ENCODE results near the gene AP1B1. TPM values are rescaled to one million over a fixed set of nuclear protein-coding genes. Genes with fewer than 3 reads are reported as not detected.

The AP1B1 gene
- total and polyA plus RNA-seq, 2 of the 8 experiments (the other 6 are each of a cell fraction or from before 2014, with no cell fraction given): 64.2 to 86.8 TPM

GRCh38 chr22:29310065-29310862 lies 78.1 kb downstream of the AP1B1 start (continued):
- TF ChIP-seq CTBP2 (IDR thresholded peaks at IDR 0.05; ENCODE audit: borderline replicate concordance, insufficient read depth, insufficient read length, low read length): no peak
- no peak for TF ChIP-seq EZH2 (IDR thresholded peaks at IDR 0.05; ENCODE audit: low read depth, low read length, severe bottlenecking)
- no peak for TF ChIP-seq EP300 (IDR thresholded peaks at IDR 0.05; ENCODE audit: borderline replicate concordance in 1 of 2, low read depth in 2 of 2, low read length in 2 of 2)
- TF ChIP-seq KDM1A (IDR thresholded peaks at IDR 0.05; ENCODE audit: borderline replicate concordance, low read length): no peak
- TF ChIP-seq POU5F1 (IDR thresholded peaks at IDR 0.05; ENCODE audit: low read depth, low read length): no peak
- TF ChIP-seq SIX5 (IDR thresholded peaks at IDR 0.05; ENCODE audit: low read depth, low read length): no peak
- TF ChIP-seq SRF (IDR thresholded peaks at IDR 0.05; ENCODE audit: low read depth, low read length): no peak
- no peak for TF ChIP-seq CREB1 (IDR thresholded peaks at IDR 0.05)

Measured in H1 (cell line).